DND-41 (cell line): Measurements from ENCODE around the gene EHBP1.

Experiments used
- ATAC-seq: fragments of 200-7000 bp; cut with Tn5 transposase; 3 replicates; pipeline ENCODE4 v1.9.1; 2021; ENCODE audit warnings: low read depth; ENCODE audit not compliant: insufficient read depth
- DNase-seq: peaks from one replicate; pipeline ENCODE4 v3.0.0-alpha.2; 2020
- H2AFZ ChIP-seq: 2 replicates; pipeline ENCODE4 v1.6.0; 2012; ENCODE audit warnings: low read depth, low read length
- H3K27ac ChIP-seq: 2 replicates; pipeline ENCODE4 v1.5.1; 2012; ENCODE audit warnings: low read length, inconsistent platforms
- H3K27me3 ChIP-seq: fragments of 200-600 bp; sonication (generic); 2 replicates; pipeline ENCODE4 v1.6.0; 2012; ENCODE audit warnings: low read length, mild to moderate bottlenecking, inconsistent platforms; ENCODE audit not compliant: insufficient read depth, poor library complexity
- H3K36me3 ChIP-seq: 2 replicates; pipeline ENCODE4 v1.5.1; 2012; ENCODE audit warnings: low read length, inconsistent platforms; ENCODE audit not compliant: insufficient read depth
- H3K4me1 ChIP-seq: 2 replicates; pipeline ENCODE4 v1.5.1; 2012; ENCODE audit warnings: mild to moderate bottlenecking, low read length; ENCODE audit not compliant: insufficient read depth
- H3K4me2 ChIP-seq: 2 replicates; pipeline ENCODE4 v1.6.0; 2012; ENCODE audit warnings: mild to moderate bottlenecking, moderate library complexity, low read length, inconsistent platforms; ENCODE audit not compliant: insufficient read depth
- H3K4me3 ChIP-seq, 2 experiments: fragments of 200-600 bp in 1 of 2; shearing (Covaris generic) in 1 of 2; 2 replicates each; pipeline ENCODE4 v1.5.1; 2012 to 2016; ENCODE audit warnings: inconsistent platforms in 2 of 2, low read length in 2 of 2, mild to moderate bottlenecking in 2 of 2, low read depth in 1 of 2, moderate library complexity in 1 of 2
- H3K79me2 ChIP-seq: 2 replicates; pipeline ENCODE4 v1.6.0; 2012; ENCODE audit warnings: low read length, inconsistent platforms; ENCODE audit not compliant: insufficient read depth
- H3K9ac ChIP-seq: 2 replicates; pipeline ENCODE4 v1.6.0; 2012; ENCODE audit warnings: low read depth, mild to moderate bottlenecking, inconsistent platforms, low read length, moderate library complexity
- H3K9me3 ChIP-seq: 2 replicates; pipeline ENCODE4 v1.5.1; 2012; ENCODE audit warnings: low read length, moderate library complexity, mild to moderate bottlenecking, inconsistent platforms; ENCODE audit not compliant: insufficient read depth, severe bottlenecking
- H4K20me1 ChIP-seq: 2 replicates; pipeline ENCODE4 v1.6.0; 2012; ENCODE audit warnings: low read length; ENCODE audit not compliant: insufficient read depth
- CTCF ChIP-seq: IDR thresholded peaks from 2 replicates; pipeline ENCODE4 v1.5.1; 2012; ENCODE audit warnings: borderline replicate concordance, low read length, moderate library complexity, mild to moderate bottlenecking; ENCODE audit not compliant: poor library complexity, severe bottlenecking; ENCODE audit errors: extremely low read depth
- EZH2 ChIP-seq: IDR thresholded peaks from 3 replicates; pipeline ENCODE4 v1.6.1; 2012; ENCODE audit warnings: borderline replicate concordance, low read depth, mild to moderate bottlenecking, moderate library complexity, low read length, inconsistent platforms; ENCODE audit not compliant: severe bottlenecking

The EHBP1 gene

DNA sequence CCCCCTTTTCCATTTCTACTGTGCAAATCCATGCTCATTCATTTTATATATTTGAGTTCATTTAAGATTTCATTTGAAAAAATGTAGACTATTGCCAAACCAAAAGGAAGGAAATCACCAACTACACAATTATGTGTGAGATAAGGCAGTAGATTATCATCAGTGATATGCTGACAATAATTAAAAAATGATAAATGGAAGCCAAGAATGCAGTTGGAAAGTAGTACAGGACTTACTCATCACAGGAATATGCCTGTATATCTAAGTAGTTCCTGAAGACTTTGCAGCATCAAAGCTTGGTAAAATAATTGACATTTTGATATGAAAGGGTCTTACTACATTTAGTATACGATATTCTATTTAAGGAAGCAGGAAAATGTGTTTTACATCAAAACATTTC lies 179.0 kb downstream of the EHBP1 start:
- DNase-seq (no peak), ATAC-seq (no peak)
- H3K36me3 ChIP-seq, result peaks cover 15% of the 10 kb centered on the region
- H3K4me2 ChIP-seq, result no peak overlapping the region
- H3K79me2 ChIP-seq, result no peaks in the 10 kb centered on the region
- no peak overlapping the region for H3K4me3 ChIP-seq
- H3K9me3 ChIP-seq, result no peaks in the 10 kb centered on the region
- no peak for TF ChIP-seq CTCF
- no peak for TF ChIP-seq EZH2
- H3K27me3 ChIP-seq, result no peaks in the 10 kb centered on the region
- no peak overlapping the region for H2AFZ ChIP-seq
- no peaks in the 10 kb centered on the region for H4K20me1 ChIP-seq
- H3K27ac ChIP-seq, result no peak overlapping the region
- no peaks in the 10 kb centered on the region for H3K4me1 ChIP-seq
- H3K9ac ChIP-seq, result no peak overlapping the region

GRCh38 chr2:62894966-62895631 lies 189.6 kb downstream of the EHBP1 start:
- Histone ChIP-seq H3K4me2 (no peak overlapping the region), H3K9ac (no peak overlapping the region), H3K4me1 (no peaks in the 10 kb centered on the region), H3K9me3 (no peaks in the 10 kb centered on the region), H3K36me3 (no peaks in the 10 kb centered on the region; the same call in 1 of the 2 replicates), H3K4me3 (no peak overlapping the region), H3K27ac (no peak overlapping the region), H3K79me2 (no peaks in the 10 kb centered on the region), H4K20me1 (no peaks in the 10 kb centered on the region), H3K27me3 (no peaks in the 10 kb centered on the region), H2AFZ (no peak overlapping the region)
- DNase-seq, result no peak
- no peak; the same call in 2 of the 3 replicates for ATAC-seq
- TF ChIP-seq EZH2 (no peak), CTCF (no peak)

- no peaks in the 10 kb centered on the region for H3K27me3 ChIP-seq
- H4K20me1 ChIP-seq, result no peaks in the 10 kb centered on the region
- ATAC-seq, result no peak
- no peak for DNase-seq
- H3K9ac ChIP-seq, result no peak overlapping the region
- no peak overlapping the region for H3K4me3 ChIP-seq
- H3K79me2 ChIP-seq, result no peaks in the 10 kb centered on the region
- no peak overlapping the region for H3K27ac ChIP-seq
- TF ChIP-seq CTCF, result no peak
- no peak for TF ChIP-seq EZH2
- H3K9me3 ChIP-seq, result no peaks in the 10 kb centered on the region
- no peaks in the 10 kb centered on the region for H3K4me1 ChIP-seq
- no peak overlapping the region for H2AFZ ChIP-seq
- H3K4me2 ChIP-seq, result no peak overlapping the region
- no peaks in the 10 kb centered on the region; the same call in 1 of the 2 replicates for H3K36me3 ChIP-seq
Observed at GRCh38 chr2:62895632-62896009, 190.1 kb downstream of the EHBP1 start.
